ENCODE results near the gene RAPSN.

Gene RAPSN

GRCh38 chr11:47464483-47464882 lies 15.5 kb upstream of the RAPSN start:
- peak; percentile 41 to 84 for DNase-seq

- DNase-seq, result peak in 1 of 2 experiments; percentile 14
These were observed 12.9 kb upstream of the RAPSN start for GRCh38 chr11:47461876-47462275.

- DNase-seq, result no peak
These were observed 11.8 kb upstream of the RAPSN start for GRCh38 chr11:47460571-47461235.

- peak; percentile 44 to 71 for DNase-seq
These were observed 5.3 kb upstream of the RAPSN start for GRCh38 chr11:47454258-47454671.

GRCh38 chr11:47453365-47453764 lies 4.4 kb upstream of the RAPSN start:
- DNase-seq, result no peak

- DNase-seq, result no peak
These were observed 3.1 kb upstream of the RAPSN start for GRCh38 chr11:47451990-47452389.

- DNase-seq, result no peak
These were observed 2.5 kb upstream of the RAPSN start for GRCh38 chr11:47451436-47451835.

GRCh38 chr11:47449541-47449940 lies 605 bp upstream of the RAPSN start:
- no peak for DNase-seq

- DNase-seq, result no peak
These were observed 1.0 kb downstream of the RAPSN start for GRCh38 chr11:47447906-47448305.

- DNase-seq, result no peak
These were observed 2.1 kb downstream of the RAPSN start for GRCh38 chr11:47446833-47447232.

GRCh38 chr11:47445840-47446239 lies 3.1 kb downstream of the RAPSN start:
- no peak for DNase-seq

GRCh38 chr11:47443817-47444216 lies 5.1 kb downstream of the RAPSN start:
- DNase-seq, result no peak

- peak in 1 of 2 experiments; percentile 34 for DNase-seq
These were observed 5.8 kb downstream of the RAPSN start for GRCh38 chr11:47443028-47443700.

GRCh38 chr11:47442514-47442913 lies 6.4 kb downstream of the RAPSN start:
- no peak for DNase-seq

GRCh38 chr11:47441421-47441820 lies 7.5 kb downstream of the RAPSN start:
- DNase-seq, result no peak

GRCh38 chr11:47440054-47440476 lies 8.9 kb downstream of the RAPSN start:
- DNase-seq, result no peak

- DNase-seq, result no peak
These were observed 10.2 kb downstream of the RAPSN start for GRCh38 chr11:47438721-47439120.

GRCh38 chr11:47437746-47438418 lies 11.1 kb downstream of the RAPSN start:
- no peak for DNase-seq

- no peak for DNase-seq
These were observed 11.7 kb downstream of the RAPSN start for GRCh38 chr11:47437218-47437745.

GRCh38 chr11:47436726-47437125 lies 12.2 kb downstream of the RAPSN start:
- DNase-seq, result no peak

GRCh38 chr11:47435687-47436086 lies 13.2 kb downstream of the RAPSN start:
- DNase-seq, result no peak

- DNase-seq, result no peak
These were observed 14.7 kb downstream of the RAPSN start for GRCh38 chr11:47434011-47434786.

GRCh38 chr11:47433157-47433556 lies 15.8 kb downstream of the RAPSN start:
- no peak for DNase-seq

Measured in NCI-H524 (cell line).